GM19193 (cell line): ENCODE measurements around the gene TPSD1.
"Not testable (repeated sequence)": the region's sequence is repeated elsewhere in the genome, so short reads cannot be mapped to it uniquely, and the experiment has no call there.

Experiments used
- POLR2A ChIP-seq: IDR thresholded peaks from 4 replicates; pipeline ENCODE4 v1.6.1; 2011; ENCODE audit not compliant: insufficient read depth, insufficient read length; ENCODE audit errors: extremely low read depth

TPSD1 gene

DNA sequence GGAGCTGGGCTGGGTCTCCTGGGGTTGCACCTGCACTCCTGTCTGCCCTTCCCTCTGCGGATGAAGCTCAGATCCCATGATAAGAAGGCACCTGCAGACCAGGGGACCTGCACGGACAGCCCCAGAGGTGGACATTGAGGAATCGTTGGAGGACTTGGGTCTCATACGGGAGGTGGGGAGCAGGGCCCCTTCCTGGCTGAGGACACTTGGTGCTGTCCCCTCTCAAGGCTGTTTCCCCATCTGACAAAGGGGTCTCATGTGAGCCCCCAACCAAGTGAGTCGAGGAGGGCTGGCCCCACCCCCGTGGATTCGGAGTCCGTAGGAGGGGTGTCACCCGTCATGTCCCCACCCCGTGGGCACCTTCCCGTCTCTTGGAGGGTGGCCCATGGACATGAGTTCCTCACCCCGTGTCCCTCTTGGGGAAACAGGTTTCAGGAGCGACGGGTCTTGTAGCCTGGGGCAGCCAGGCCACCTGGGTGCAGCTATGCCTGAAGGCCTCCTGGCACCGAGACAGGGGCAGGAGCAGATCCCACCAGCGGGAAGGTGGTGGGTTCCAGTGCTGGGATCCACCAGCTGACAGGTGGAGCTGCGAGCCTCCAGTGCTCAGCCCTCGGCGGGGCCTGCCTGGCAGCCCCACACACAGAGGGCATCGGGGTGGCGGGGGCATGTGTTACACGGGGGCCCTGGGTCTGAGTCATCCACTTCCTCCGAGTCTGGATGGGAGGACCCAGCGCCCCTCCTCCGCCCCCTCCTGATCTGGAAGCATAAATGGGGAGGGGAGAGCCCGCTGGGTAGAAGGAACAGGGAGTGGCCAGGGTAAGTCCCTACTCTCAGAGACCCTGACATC is at the start of gene TPSD1:
TPSD1 (plus strand) TSS at position 794 of the 847 bp plus-strand sequence. CDS start 212 bp downstream, outside the sequence.
- not testable (repeated sequence) for TF ChIP-seq POLR2A

DNA sequence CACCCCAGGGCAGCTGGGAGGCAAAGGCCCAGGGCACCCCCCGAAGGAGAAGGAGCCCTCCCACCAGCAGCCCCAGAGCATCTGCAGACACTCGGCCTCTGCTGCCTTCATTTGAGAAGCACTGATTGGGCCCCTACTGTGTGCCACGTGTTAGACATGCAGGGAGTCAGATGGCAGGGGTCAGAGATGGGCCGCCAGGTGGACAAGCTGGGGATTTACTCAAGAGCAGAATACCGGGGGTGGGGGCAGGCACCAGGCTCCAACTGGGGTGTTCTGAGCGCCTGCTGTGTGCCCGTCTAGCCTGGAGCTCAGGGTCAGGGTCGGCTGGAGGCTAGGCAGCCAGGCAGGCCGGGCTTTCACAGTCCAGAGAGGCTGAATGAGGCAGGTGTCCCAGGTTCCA is 49.5 kb upstream of the TPSD1 start:
- no peak for TF ChIP-seq POLR2A

DNA sequence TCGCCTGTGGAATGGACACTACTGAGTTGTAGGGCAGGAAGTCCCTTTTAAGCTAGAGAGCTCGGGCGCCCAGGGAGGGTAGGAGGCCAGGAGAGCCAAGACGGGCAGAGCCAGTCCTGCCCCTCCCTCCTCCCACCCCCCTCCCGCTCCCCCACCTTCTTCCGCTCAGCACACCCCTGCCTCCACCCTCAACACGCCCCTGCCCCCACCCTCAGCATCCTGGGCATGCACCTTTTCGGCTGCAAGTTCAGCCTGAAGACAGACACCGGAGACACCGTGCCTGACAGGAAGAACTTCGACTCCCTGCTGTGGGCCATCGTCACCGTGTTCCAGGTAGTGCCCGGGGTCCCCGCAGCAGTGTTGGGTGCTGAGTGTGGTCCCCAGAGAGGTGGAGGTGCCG is 49.1 kb upstream of the TPSD1 start:
- no peak for TF ChIP-seq POLR2A

DNA sequence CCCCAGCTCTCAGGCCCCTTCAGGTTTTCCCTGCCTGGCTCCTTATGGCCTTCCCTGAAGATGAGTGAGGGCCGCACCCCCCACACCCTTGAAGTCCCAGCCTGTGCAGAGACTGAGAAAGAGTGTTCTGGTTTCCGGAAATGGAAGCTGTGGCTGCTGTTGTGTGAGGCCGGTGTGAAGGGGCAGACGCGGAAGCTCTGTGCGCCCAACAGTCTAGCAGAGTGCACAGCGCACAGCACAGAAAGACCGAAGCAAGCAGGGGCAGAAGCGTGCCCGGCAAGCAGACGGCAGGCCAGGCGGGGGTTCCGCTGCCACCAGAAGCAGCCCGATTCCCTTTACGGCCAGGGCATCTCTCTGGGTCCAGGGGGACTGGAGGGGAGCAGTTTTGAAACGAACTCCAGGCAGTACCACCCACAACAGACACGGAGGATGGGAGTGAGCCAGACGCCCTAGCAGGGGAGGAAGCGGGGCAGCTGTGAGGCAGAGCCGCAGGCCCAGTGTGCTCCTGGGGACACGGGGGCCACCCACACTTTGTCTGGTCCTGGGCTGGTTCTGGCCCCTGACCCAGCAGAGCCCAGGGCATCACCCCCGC is 47.5 kb upstream of the TPSD1 start:
- TF ChIP-seq POLR2A, result no peak

DNA sequence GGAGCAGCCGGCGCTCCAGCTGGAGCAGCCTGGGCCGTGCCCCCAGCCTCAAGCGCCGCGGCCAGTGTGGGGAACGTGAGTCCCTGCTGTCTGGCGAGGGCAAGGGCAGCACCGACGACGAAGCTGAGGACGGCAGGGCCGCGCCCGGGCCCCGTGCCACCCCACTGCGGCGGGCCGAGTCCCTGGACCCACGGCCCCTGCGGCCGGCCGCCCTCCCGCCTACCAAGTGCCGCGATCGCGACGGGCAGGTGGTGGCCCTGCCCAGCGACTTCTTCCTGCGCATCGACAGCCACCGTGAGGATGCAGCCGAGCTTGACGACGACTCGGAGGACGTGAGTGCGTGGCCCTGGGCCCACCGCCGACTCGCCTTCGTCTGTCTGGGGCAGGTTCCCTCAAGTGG is 46.8 kb upstream of the TPSD1 start:
- TF ChIP-seq POLR2A, result no peak

DNA sequence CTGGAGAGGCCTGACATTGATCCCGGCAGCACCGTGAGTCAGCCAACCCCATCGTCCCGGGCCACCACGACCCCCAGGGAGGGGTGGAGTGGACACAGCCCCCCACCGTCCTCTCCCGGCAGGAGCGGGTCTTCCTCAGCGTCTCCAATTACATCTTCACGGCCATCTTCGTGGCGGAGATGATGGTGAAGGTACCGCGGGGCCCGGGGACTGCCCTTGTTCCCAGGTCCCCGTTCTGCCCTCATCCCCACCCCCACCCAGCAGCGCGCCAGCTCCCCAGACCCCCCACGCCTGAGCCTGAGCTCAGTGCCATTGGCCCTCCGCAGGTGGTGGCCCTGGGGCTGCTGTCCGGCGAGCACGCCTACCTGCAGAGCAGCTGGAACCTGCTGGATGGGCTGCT is 45.4 kb upstream of the TPSD1 start:
- no peak for TF ChIP-seq POLR2A

DNA sequence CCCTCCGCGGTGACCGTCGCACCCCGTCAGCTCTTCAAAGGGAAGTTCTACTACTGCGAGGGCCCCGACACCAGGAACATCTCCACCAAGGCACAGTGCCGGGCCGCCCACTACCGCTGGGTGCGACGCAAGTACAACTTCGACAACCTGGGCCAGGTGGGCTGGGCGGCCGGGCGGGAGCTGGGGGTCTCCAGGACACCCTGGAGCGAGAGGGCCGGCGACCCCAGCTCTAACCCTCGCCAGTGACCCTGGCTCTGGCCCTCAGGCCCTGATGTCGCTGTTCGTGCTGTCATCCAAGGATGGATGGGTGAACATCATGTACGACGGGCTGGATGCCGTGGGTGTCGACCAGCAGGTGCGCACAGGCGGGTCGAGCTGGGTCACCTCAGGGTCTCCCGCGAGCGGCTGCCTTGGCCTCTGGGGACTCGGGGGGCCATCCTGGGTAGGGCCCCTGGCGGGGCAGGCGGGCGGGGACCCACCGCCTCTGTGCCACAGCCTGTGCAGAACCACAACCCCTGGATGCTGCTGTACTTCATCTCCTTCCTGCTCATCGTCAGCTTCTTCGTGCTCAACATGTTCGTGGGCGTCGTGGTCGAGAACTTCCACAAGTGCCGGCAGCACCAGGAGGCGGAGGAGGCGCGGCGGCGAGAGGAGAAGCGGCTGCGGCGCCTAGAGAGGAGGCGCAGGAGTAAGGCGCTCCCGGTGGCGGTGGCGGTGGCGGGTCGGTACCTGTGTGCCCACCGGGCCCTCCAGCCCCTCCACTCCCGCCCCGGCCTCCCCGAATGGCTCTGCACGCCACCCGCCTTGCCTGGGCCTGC is 44.2 kb upstream of the TPSD1 start:
- TF ChIP-seq POLR2A, result no peak

DNA sequence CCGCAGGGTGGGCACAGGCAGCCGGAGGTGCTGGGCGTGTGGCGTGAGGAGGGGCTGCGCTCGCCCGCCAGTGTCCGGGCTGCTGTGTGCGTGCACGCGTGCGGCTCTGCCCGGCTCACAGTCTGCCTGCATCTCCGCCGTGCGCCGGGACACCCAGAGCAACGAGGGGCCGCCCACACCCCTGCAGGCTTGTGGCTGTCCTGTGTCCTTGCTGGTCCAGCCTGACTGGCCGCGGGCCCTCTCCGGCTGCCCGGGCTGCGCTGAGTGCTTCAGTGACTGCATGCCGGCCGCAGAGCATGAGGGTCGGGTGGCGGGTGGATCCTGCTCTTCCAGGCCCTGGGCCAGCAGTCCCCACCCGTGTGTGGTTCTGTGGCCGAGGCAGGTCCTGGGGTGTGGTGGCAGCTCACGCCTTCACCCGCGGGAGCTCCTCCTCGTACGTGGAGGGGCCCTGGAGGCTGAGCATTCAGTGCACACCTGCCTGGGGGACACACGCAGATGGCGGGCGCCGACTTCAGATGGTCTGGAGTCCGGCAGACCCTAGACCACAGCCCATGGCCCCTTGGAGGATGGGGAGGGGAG is 43.2 kb upstream of the TPSD1 start:
- no peak for TF ChIP-seq POLR2A

DNA sequence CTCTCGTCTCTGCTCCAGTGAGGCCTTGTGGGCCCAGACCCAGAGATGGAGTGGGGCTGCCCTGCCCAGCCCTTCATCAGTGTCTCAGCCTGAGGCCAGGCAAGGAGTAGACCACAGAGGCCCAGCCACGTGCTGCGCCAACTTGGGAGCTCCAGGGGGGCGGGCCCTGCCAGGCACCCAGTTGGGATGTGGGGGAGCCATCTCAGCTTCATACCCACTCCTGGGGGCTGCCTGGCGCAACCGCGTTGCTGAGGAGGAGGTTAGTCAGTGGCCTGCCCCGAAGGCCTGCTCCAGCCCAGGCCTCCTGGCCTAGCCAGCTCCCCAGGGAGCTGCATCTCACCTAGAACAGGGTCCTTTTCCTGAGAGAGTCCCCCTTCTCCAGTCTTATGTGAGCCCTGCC is 42.6 kb upstream of the TPSD1 start:
- TF ChIP-seq POLR2A, result no peak

DNA sequence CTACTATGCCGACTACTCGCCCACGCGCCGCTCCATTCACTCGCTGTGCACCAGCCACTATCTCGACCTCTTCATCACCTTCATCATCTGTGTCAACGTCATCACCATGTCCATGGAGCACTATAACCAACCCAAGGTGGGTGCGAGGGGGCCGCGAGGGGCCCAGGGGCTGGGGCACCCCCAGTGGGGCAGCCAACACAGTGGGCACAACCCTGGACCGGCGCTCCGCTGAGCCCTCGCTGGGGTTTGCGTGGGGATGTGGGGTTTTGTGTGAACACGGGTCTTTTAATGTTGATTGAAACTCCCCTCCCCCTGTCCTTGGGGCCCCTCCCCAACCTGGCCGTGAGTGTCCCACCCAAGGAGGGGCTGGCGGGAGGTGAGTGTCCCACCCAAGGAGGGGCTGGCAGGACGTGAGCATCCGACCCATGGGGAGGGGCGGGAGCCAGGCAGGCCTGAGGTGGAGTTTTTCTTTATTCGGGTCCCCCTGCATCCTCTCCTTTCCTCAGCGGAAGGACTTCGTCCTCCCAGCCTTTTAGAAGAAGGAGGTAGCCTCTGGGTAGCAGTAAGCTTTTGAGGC is 42.0 kb upstream of the TPSD1 start:
- no peak for TF ChIP-seq POLR2A

DNA sequence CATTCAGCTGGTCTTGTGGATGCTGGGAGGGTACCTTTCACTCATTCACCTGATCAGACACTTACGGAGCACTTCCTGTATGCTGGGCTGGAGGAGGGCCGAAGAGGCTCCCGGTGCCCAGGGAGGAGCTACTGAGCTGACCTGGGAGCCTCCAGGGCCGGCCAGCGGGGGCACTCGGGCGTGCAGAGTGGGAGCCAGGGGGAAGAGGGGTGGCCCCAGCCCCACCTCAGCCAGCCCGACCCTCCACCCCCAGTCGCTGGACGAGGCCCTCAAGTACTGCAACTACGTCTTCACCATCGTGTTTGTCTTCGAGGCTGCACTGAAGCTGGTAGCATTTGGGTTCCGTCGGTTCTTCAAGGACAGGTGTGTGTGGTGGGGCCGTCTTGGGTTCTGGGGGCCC is 41.1 kb upstream of the TPSD1 start:
- no peak for TF ChIP-seq POLR2A

DNA sequence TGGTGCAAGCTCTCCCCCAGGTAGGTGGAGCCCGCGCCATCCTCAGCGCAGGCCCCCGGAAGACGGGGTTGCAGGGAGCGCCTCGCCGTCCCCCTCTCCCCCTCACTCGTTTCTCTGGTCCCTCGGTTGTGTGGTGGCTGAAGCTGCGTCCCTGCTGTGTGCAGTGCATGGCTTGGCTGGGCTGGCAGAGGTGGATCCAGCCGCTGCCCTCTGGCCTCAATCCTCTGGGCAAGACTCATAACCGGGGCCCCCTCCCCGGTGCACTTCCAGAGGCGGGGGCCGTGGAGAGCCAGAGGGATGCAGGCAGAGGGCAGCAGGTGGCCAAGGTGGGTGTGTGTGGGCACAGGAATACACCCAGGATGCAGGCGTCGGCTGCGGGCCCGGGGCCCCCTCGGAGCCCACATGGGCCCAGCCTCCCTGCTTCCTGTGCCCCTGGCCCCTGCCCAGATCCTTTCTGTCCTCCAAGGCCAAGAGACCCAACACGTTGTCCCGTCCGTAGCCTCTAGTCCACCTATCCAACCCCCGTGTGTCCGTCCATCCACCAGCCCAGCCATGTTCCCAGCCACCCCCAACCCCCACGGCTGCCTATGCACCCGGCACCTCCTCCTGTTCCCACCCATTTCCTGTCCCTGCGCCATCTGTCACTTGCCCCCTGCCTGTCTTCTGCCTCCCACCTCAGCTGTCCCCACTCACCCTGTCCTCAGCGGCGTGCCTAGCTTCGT is 40.1 kb upstream of the TPSD1 start:
- no peak for TF ChIP-seq POLR2A

DNA sequence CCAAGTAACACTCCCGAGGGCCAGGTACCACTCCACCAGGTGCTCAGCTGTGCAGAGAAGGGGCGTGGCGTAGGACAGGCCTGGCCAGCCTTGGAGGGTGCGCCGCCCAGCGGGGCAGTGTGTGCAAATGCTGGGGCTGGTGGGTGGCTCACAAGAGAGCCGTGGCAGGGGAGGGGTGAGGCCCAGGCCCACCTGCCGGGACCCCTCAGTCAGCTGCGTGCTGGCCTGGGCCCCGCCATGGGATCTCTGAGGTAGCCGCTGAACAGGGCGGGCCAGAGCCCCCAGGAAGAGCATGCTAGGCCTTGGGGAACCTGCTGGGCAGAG is 39.6 kb upstream of the TPSD1 start:
- TF ChIP-seq POLR2A, result no peak

DNA sequence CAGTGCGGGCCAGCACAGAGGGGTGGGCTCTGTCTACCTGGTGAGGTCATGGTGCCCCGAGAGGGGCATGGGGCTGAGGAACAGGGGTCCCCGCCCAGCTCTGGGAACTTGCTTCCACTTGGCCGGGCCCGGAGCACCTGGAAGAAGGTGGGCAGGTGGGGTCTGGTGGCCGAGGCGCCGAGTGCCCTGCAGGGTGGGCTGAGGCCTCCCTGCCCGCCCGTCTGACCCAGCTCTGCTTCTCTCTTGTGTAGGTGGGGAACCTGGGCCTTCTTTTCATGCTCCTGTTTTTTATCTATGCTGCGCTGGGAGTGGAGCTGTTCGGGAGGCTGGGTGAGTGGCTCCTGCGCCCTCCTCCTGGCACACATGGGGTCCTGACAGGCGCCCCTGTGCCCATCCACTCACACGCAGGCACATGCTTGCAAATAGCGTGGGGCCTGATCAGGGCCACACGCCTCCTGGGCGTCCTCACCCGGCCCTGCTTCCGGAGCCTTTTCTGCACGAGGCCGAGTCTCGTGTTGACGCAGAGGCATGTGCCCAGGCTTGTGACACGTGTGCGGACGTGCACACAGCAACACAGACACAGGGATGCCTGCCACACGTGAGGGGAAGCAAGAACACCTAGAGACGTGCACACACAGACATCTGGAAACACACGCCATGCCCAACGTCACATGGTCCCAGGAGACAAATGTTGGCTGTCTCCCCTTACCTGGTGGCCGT is 39.0 kb upstream of the TPSD1 start:
- no peak for TF ChIP-seq POLR2A
